Smooth muscle cell (in vitro differentiated cells): ENCODE measurements around the gene ZNF496. TPM values are rescaled to one million over a fixed set of nuclear protein-coding genes. Genes with fewer than 3 reads are reported as not detected.

Experiments
- DNase-seq: peaks from one replicate; lab custom pipeline; 2025; ENCODE audit not compliant: unreplicated experiment; lab: John Stamatoyannopoulos, UW
- H2AFZ ChIP-seq: fragments of 200-600 bp; sonication (generic); 2 replicates; pipeline ENCODE4 v1.6.0; 2016; ENCODE audit warnings: antibody characterized with exemption, low read depth, mild to moderate bottlenecking
- H3F3A ChIP-seq: fragments of 200-600 bp; sonication (generic); 2 replicates; pipeline ENCODE4 v1.6.0; 2017; ENCODE audit warnings: antibody characterized with exemption, low read depth
- H3K27ac ChIP-seq: fragments of 200-600 bp; sonication (generic); 2 replicates; pipeline ENCODE4 v1.5.1; 2016; ENCODE audit warnings: low read depth, mild to moderate bottlenecking
- H3K27me3 ChIP-seq: fragments of 200-600 bp; sonication (generic); 2 replicates; pipeline ENCODE4 v1.6.1; 2016; ENCODE audit warnings: low read depth, mild to moderate bottlenecking
- H3K36me3 ChIP-seq: fragments of 200-600 bp; sonication (generic); 2 replicates; pipeline ENCODE4 v1.5.1; 2016; ENCODE audit warnings: low read depth
- H3K4me1 ChIP-seq: fragments of 200-600 bp; sonication (generic); 2 replicates; pipeline ENCODE4 v1.5.1; 2016; ENCODE audit warnings: low read depth
- H3K4me2 ChIP-seq: fragments of 200-600 bp; sonication (generic); 2 replicates; pipeline ENCODE4 v1.6.0; 2016; ENCODE audit warnings: mild to moderate bottlenecking
- H3K4me3 ChIP-seq: fragments of 200-600 bp; sonication (generic); 2 replicates; pipeline ENCODE4 v1.5.1; 2016; ENCODE audit warnings: mild to moderate bottlenecking
- H3K79me2 ChIP-seq: fragments of 200-600 bp; sonication (generic); 2 replicates; pipeline ENCODE4 v1.6.0; 2016; ENCODE audit warnings: low read depth, mild to moderate bottlenecking
- H3K9ac ChIP-seq: fragments of 200-600 bp; sonication (generic); 2 replicates; pipeline ENCODE4 v1.6.0; 2016; ENCODE audit warnings: low read depth
- H3K9me3 ChIP-seq: fragments of 200-600 bp; sonication (generic); replicated peaks from 2 replicates; pipeline ENCODE4 v1.5.1; 2016; ENCODE audit warnings: low read depth
- H4K20me1 ChIP-seq: fragments of 200-600 bp; sonication (generic); 2 replicates; pipeline ENCODE4 v1.6.0; 2016; ENCODE audit warnings: low read depth
- WGBS: methylation state at CpG from one replicate; pipeline ENCODE4 v1.1.7; 2016; ENCODE audit warnings: low lambda C conversion rate; 5-methylcytosine and 5-hydroxymethylcytosine counted together
- polyA plus RNA-seq: library from polyadenylated mRNA; unstranded; fragments of >200 nt; fragmentation: Nextera tagmentation; extraction: Ambion mirVana; gene quantifications from 2 replicates; pipeline ENCODE4 v1.2.1, GENCODE V29; 2016
- total RNA-seq: library from RNA; depleted of rRNA; stranded (reverse); fragments of >200 nt; gene quantifications from 2 replicates; pipeline ENCODE4 v1.2.3, GENCODE V29; 2014
- TF ChIP-seq, protein P1 (sequence below): fragments of 200-600 bp; sonication (generic); IDR thresholded peaks from 2 replicates; pipeline ENCODE4 v1.5.1; 2017; ENCODE audit warnings: borderline replicate concordance, mild to moderate bottlenecking, antibody characterized with exemption; ENCODE audit not compliant: insufficient read depth, poor library complexity, severe bottlenecking

Gene ZNF496
- total and polyA plus RNA-seq, 2 experiments from 2014 or later: 14.8 to 37.0 TPM

DNA sequence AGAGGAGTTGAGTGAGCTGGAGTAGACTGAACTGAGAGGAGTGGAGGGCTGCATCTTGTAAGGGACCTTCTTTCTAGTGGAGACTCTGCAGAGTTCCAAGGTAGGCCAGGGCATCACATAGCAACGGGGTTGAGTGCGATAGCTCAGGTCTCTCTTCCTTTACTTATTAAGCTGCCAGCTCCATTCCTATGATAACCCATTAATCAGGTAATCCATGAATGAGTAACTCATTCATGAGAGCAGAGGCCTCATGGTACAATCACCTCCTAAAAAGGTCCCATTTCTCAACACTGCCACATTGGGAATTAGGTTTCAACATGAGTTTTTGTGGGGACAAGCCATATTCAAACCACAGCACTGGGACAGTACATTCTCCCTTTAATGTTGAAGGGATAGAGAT lies 54.5 kb downstream of the ZNF496 start:
- no peaks in the 10 kb centered on the region for H3F3A ChIP-seq
- TF ChIP-seq, protein P1, sequence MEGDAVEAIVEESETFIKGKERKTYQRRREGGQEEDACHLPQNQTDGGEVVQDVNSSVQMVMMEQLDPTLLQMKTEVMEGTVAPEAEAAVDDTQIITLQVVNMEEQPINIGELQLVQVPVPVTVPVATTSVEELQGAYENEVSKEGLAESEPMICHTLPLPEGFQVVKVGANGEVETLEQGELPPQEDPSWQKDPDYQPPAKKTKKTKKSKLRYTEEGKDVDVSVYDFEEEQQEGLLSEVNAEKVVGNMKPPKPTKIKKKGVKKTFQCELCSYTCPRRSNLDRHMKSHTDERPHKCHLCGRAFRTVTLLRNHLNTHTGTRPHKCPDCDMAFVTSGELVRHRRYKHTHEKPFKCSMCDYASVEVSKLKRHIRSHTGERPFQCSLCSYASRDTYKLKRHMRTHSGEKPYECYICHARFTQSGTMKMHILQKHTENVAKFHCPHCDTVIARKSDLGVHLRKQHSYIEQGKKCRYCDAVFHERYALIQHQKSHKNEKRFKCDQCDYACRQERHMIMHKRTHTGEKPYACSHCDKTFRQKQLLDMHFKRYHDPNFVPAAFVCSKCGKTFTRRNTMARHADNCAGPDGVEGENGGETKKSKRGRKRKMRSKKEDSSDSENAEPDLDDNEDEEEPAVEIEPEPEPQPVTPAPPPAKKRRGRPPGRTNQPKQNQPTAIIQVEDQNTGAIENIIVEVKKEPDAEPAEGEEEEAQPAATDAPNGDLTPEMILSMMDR: no peak
- H3K36me3 ChIP-seq: no peaks in the 10 kb centered on the region
- no peaks in the 10 kb centered on the region for H4K20me1 ChIP-seq
- no peaks in the 10 kb centered on the region for H3K9me3 ChIP-seq
- H3K4me1 ChIP-seq: no peaks in the 10 kb centered on the region
- no peak overlapping the region for H3K9ac ChIP-seq
- no peaks in the 10 kb centered on the region for H3K79me2 ChIP-seq
- no peak for DNase-seq
- H3K4me3 ChIP-seq: no peak overlapping the region
- no peak overlapping the region for H2AFZ ChIP-seq
- 97% methylated on average over 2 of the region's 2 CpGs for WGBS
- H3K27me3 ChIP-seq: no peaks in the 10 kb centered on the region
- H3K4me2 ChIP-seq: no peak overlapping the region
- H3K27ac ChIP-seq: no peak overlapping the region

DNA sequence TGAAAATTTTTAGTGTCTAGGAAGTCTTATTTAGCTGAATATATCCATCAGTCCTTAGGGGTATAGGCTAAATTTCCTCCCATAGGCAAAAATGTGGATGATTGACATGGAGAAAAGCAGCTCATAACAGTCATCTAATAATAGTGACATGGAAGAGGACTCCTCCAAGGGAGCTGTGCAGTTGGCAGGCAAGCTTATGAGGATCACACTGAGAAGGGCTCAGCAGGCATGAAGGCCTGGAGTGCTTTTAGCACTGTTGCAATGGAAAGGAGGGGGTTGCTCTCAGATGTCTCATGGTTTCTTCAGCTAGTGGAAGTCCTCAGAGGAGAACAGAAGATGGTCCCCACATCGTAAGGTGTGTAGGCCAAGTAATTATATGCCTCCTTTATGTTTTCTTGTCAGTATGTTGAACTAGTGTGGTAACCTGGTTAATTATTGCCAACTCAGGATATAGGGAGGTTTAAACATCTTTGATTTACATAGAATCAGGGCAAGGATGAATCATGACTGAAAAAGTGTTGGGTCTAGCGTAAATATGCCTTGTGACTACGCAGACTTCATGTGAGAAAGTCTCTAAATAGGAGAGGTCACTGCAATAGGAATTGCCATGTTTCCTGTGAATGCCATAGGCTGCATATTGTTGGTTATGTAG lies 56.9 kb downstream of the ZNF496 start:
- no peaks in the 10 kb centered on the region for H3K27me3 ChIP-seq
- WGBS: 93% methylated on average over 3 of the region's 3 CpGs
- H3K9ac ChIP-seq: no peak overlapping the region
- no peak overlapping the region for H3K27ac ChIP-seq
- TF ChIP-seq, protein P1: no peak
- no peak overlapping the region for H3K4me3 ChIP-seq
- H3K79me2 ChIP-seq: no peaks in the 10 kb centered on the region
- no peaks in the 10 kb centered on the region for H3K4me1 ChIP-seq
- DNase-seq: no peak
- H4K20me1 ChIP-seq: no peaks in the 10 kb centered on the region
- no peak overlapping the region for H3K4me2 ChIP-seq
- H3F3A ChIP-seq: no peaks in the 10 kb centered on the region
- H2AFZ ChIP-seq: no peak overlapping the region
- no peaks in the 10 kb centered on the region for H3K9me3 ChIP-seq
- H3K36me3 ChIP-seq: no peaks in the 10 kb centered on the region

DNA sequence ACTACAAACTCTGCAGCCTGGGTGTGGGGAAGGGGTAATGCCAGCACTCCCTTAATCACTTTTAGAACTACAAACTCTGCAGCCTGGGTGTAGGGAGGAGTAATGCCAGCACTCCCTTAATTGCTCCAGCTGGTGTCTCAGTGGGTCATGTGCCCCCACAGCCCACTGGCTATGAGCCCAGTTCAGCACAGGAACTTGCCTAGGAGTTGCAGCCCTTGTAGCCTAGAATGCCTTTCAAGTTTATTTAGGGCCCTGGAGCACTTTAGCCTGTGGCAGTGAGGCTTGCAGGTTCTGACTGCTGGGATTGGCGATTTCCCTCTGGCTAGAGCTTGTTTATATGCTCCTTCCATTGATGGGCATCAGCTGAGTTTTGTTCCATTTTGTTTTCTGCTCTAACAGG lies 58.7 kb downstream of the ZNF496 start:
- no peak for DNase-seq
- no peaks in the 10 kb centered on the region for H3K36me3 ChIP-seq
- H3K79me2 ChIP-seq: no peaks in the 10 kb centered on the region
- no peaks in the 10 kb centered on the region for H3F3A ChIP-seq
- 92% methylated on average over 1 of the region's 1 CpG for WGBS
- no peak overlapping the region for H3K4me3 ChIP-seq
- H3K27ac ChIP-seq: no peak overlapping the region
- H3K9me3 ChIP-seq: no peaks in the 10 kb centered on the region
- no peak overlapping the region for H3K9ac ChIP-seq
- no peaks in the 10 kb centered on the region for H4K20me1 ChIP-seq
- no peaks in the 10 kb centered on the region for H3K27me3 ChIP-seq
- no peak overlapping the region for H2AFZ ChIP-seq
- TF ChIP-seq, protein P1: no peak
- no peaks in the 10 kb centered on the region for H3K4me1 ChIP-seq
- H3K4me2 ChIP-seq: no peak overlapping the region

DNA sequence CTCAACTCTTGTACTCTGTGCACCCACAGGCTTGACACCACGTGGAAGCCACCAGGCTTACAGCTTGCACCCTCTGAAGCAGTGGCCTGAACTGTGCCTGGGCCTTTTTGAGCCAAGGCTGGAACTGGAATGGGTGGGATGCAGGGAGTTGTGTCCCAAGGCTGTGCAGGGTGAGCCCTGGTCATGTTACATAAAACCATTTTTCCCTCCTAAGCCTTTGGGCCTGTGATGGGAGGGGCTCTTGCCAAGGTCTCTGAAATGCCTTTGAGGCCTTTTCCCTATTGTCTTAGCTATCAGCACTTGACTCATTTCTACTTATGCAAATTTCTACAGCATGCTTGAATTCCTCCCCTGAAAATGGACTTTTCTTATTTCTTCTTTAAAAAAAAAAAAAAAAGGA lies 61.7 kb downstream of the ZNF496 start:
- Histone ChIP-seq H3K4me2 (no peak overlapping the region), H4K20me1 (no peaks in the 10 kb centered on the region), H3K36me3 (no peaks in the 10 kb centered on the region), H3K4me3 (no peak overlapping the region), H3K27me3 (no peaks in the 10 kb centered on the region), H3K9me3 (no peaks in the 10 kb centered on the region), H3K9ac (no peak overlapping the region), H2AFZ (no peak overlapping the region), H3K79me2 (no peaks in the 10 kb centered on the region), H3F3A (no peaks in the 10 kb centered on the region), H3K4me1 (no peaks in the 10 kb centered on the region), H3K27ac (no peak overlapping the region)
- TF ChIP-seq, protein P1: no peak
- DNase-seq: no peak
- 56% methylated on average over 1 of the region's 1 CpG for WGBS
